Stimulated activated naive CD8-positive, alpha-beta T cell treated with anti-CD3 and anti-CD28 coated beads, Interleukin-15, Interleukin-2, amounts not matched to agents 100 ng/mL and 50 ng/mL, for 24 hours (primary cell): ENCODE results near the gene PPP1R1B.

Experiments used
- H3K27ac Mint-ChIP-seq: one replicate; pipeline ENCODE4 v1.8.0; 2021; ENCODE audit warnings: mild to moderate bottlenecking, mixed read lengths
- H3K27me3 Mint-ChIP-seq: one replicate; pipeline ENCODE4 v1.8.0; 2021; ENCODE audit warnings: mixed read lengths
- H3K36me3 Mint-ChIP-seq: one replicate; pipeline ENCODE4 v1.8.0; 2021; ENCODE audit warnings: low read depth, mixed read lengths
- H3K4me1 Mint-ChIP-seq: one replicate; pipeline ENCODE4 v1.8.0; 2021; ENCODE audit warnings: low read depth, mixed read lengths
- H3K4me3 Mint-ChIP-seq: one replicate; pipeline ENCODE4 v1.8.0; 2021; ENCODE audit warnings: mild to moderate bottlenecking, mixed read lengths
- H3K9me3 Mint-ChIP-seq: one replicate; pipeline ENCODE4 v1.8.0; 2021; ENCODE audit warnings: mixed read lengths

Gene PPP1R1B

DNA sequence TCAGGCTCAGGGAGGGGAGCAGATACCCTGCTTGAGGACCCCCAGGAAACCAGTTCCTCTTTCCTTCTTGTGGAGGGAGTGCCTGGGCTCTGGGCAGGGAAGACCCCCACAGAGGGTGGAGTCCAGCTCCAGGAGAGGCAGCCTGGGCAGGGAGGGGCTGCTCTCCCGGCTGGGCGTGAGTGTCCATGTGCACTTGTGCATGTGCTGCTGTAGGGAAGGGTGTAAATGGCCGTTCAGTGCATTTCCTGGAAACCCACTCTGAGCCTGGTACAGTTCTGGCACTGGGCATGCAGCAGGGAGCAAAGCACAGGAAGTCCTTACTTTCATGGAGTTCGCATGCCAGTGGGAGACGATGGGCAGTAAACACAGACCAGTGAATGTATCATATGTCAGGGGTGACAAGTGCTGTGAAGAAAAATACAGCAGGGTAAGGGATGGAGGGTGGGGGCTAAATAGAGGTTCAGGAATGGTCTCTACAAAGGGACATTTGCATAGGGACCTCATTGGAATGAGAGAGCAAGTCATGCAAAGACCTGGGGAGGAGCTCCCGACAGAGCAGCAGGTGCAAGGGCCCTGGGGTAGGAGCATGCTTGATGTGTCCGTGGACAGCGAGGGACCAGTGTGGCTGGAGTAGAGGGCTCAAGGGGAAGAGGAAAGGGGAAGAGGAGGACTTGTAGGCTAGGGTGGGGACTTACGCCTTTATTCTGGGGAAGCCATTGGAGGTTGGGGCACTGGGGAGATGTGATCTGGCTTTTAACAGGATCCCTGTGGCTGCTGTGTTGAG, 15.7 kb downstream of the PPP1R1B start:
- Mint-ChIP-seq H3K27me3 (no peaks in the 10 kb centered on the region), H3K4me1 (peaks cover 84% of the 10 kb centered on the region)

DNA sequence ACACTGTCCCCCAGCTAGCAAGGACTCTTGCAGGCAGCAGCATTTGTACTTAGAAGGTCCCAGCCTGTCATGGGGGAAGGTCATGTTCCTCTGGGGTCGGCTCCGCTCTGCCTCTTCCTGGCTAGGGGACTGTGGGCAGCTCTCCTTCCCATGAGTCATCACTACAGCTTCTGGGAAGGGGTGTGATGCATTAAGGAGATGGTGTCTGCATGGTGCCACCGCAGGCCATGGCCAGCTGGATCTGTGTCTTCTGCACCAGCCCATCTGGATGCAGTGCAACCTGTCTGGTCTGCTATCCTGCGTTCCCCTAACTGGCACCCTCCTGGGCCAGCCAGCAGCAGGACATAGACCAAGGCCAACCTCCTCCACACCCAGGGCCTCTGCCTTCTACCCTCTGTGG, 16.5 kb downstream of the PPP1R1B start:
- Mint-ChIP-seq H3K36me3 (peaks cover 8% of the 10 kb centered on the region), H3K4me1 (peaks cover 77% of the 10 kb centered on the region), H3K4me3 (no peak overlapping the region), H3K9me3 (no peaks in the 10 kb centered on the region), H3K27me3 (no peaks in the 10 kb centered on the region), H3K27ac (peak overlapping the region; percentile 8)

More for the DNA sequence above, 15.7 kb downstream of the PPP1R1B start:
- peaks cover 8% of the 10 kb centered on the region for H3K36me3 Mint-ChIP-seq
- no peak overlapping the region for H3K4me3 Mint-ChIP-seq
- no peaks in the 10 kb centered on the region for H3K9me3 Mint-ChIP-seq
- peak overlapping the region; percentile 1 for H3K27ac Mint-ChIP-seq

DNA sequence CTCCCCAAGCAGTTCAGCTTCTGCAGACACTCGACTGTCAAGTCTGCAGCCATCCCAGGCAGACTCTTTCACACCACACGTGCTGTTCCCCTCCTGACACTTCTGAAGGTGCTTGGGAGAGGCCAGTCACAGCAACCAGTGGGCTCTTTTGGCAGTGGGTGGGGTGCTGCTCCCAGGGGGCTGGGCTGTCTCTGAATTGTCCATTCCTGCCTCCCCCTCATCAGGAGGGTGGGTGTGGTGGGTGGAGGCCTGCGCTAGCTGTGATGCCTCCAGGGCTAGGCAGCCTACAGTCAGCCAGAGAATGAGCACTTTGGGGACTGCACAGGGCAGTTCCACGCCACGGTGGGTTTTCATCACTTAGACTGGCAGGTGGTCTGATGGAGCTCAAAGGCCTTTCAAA, 20.5 kb downstream of the PPP1R1B start:
- no peak overlapping the region for H3K4me3 Mint-ChIP-seq
- no peaks in the 10 kb centered on the region for H3K27me3 Mint-ChIP-seq
- H3K27ac Mint-ChIP-seq, result no peak overlapping the region

DNA sequence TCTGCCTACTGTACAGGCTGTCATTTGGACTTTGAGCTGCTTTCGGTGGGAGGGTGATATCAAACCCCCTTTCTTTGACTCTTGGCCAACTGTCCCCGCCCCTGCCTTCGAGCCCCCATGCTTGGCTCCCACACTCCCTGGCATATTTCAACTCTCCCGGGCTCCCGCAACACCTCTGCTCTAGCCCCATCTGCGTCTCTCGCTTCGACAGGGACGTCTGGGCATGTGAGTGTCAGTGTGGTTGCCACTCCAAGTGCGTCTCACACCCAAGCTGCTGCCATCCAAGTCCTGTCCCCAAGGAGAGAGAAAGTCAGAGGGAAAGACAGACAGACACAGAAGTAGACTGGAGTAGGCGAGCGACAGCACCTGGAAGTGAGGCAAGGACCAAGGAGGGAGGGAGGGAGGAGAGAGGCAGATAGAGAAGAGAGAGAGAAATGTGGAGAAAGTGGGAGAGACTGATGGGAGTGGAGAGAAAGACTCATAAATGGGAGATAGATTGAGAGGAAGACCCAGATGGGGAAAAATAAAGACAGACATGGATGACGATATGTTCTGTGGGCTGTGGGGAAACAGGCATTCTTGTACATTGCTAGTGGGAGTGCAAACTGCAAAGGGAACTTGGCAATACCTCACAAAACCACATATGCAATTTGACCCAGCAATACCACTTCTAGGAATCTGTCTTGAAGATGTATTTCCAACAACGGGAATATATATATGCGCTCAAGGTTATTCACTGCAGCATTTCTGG, 22.0 kb downstream of the PPP1R1B start:
- peaks cover 52% of the 10 kb centered on the region for H3K4me1 Mint-ChIP-seq
- H3K27me3 Mint-ChIP-seq, result no peaks in the 10 kb centered on the region
- no peaks in the 10 kb centered on the region for H3K9me3 Mint-ChIP-seq
- H3K36me3 Mint-ChIP-seq, result peaks cover 13% of the 10 kb centered on the region
- no peak overlapping the region for H3K4me3 Mint-ChIP-seq
- H3K27ac Mint-ChIP-seq, result no peak overlapping the region

More for the DNA sequence above, 20.5 kb downstream of the PPP1R1B start:
- Mint-ChIP-seq H3K4me1 (peaks cover 62% of the 10 kb centered on the region), H3K9me3 (no peaks in the 10 kb centered on the region), H3K36me3 (peaks cover 13% of the 10 kb centered on the region)

DNA sequence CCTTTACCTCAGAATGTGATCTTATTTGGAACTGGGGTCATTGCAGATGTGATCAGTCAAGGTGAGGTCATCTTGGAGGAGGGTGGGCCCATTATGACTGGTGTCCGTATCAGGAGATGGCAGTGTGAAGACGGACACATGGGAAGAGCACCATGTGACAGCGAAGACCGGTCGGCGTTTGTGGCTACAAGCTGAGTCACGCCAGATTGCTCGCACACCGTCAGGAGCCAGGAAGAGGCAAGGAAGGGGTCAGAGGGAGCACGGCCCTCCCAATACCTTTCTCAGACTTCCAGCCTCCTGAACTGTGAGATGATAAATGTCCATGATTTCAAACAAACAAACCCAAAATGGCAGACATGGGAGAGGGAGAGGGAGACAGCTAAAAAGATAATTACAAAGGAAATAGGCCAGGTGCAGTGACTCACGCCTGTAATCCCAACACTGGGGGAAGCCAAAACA, 23.4 kb downstream of the PPP1R1B start:
- Mint-ChIP-seq H3K4me3 (no peak overlapping the region), H3K36me3 (peaks cover 15% of the 10 kb centered on the region), H3K9me3 (no peaks in the 10 kb centered on the region), H3K4me1 (peaks cover 49% of the 10 kb centered on the region), H3K27ac (no peak overlapping the region), H3K27me3 (no peaks in the 10 kb centered on the region)

DNA sequence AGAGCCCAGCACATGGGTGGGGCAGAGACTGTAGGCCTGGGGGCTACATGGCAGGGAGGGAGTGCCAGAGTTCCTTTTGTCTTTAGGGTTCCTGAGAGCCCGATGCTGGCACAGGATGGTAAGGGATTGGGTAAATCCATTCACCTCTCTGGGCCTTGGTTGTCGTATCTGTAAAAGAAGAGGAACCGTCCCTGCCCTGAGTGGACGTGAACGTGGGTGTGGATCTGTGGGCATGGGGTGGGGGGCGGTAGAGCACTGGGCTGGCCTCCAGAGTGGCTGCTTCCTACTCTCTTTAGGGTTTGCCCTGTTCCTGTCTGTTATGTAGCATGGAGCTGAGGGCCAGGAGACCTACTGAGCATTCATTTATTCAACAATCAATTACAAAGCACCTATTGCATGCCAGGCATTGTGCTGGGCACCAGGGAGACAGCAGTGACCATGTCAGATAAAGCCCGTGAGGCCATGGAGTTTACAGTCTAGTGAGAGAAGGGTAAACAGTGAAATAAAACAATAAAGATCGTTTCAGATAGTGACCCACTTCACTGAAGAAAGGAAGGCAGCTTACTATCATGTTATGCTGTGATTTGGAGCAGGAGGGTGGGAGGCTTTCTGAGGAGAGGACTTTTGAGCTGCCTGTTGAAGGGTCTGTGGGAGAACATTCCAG, 25.3 kb downstream of the PPP1R1B start:
- Mint-ChIP-seq H3K27ac (no peak overlapping the region), H3K36me3 (peaks cover 16% of the 10 kb centered on the region), H3K4me3 (no peak overlapping the region), H3K9me3 (no peaks in the 10 kb centered on the region), H3K27me3 (no peaks in the 10 kb centered on the region), H3K4me1 (peaks cover 43% of the 10 kb centered on the region)

DNA sequence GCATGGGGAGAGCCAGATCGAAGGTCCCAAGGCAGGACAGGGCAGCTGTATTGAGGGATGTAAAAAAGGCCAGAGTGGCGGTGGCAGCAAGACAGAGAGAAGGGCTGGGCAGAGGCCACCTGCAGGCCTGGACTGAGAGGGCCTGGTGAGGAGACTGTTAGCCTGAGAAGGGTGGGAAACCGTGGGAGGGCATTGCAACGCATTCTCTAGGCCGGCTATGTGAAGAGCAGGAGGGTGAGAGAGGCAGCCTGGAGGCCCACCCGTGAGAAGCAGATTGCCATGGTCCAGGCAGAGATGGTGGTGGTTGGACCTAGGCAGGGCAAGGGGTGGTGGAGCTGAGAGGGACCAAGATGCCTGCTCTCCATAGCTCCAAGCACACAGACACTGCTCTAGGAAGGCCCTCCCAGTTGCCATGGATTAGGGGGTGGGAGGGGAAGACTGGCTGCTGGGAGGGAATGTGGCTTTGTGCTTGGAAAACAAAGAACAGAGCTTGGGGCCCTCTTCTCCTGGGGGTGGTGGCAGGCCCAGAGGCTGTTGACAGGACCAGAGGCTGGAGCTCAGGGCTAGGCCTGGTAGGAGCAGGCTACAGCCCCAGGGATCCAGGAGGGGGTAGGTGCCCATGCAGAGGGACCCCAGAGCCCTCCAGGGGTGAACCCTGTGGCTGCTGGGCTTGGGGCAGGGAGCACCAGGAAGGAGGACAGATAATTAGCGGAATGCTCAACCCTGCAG, 26.0 kb downstream of the PPP1R1B start:
- Mint-ChIP-seq H3K9me3 (no peaks in the 10 kb centered on the region), H3K27ac (no peak overlapping the region), H3K27me3 (no peaks in the 10 kb centered on the region), H3K36me3 (peaks cover 16% of the 10 kb centered on the region), H3K4me1 (peaks cover 43% of the 10 kb centered on the region), H3K4me3 (no peak overlapping the region)

DNA sequence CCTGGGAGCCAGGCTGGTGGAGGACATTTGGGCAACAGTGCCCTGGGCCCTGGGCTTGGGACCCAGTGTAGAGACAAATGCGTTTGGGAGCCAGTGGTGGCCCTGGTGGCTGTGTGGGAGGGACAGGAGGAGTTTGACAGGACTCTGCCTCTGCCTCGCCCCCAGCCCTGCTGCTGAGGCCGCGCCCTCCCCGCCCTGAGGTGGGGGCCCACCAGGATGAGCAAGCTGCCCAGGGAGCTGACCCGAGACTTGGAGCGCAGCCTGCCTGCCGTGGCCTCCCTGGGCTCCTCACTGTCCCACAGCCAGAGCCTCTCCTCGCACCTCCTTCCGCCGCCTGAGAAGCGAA, 26.5 kb downstream of the PPP1R1B start:
- Mint-ChIP-seq H3K27ac (no peak overlapping the region), H3K27me3 (no peaks in the 10 kb centered on the region), H3K4me3 (no peak overlapping the region), H3K36me3 (peaks cover 19% of the 10 kb centered on the region), H3K9me3 (no peaks in the 10 kb centered on the region), H3K4me1 (peaks cover 46% of the 10 kb centered on the region)

DNA sequence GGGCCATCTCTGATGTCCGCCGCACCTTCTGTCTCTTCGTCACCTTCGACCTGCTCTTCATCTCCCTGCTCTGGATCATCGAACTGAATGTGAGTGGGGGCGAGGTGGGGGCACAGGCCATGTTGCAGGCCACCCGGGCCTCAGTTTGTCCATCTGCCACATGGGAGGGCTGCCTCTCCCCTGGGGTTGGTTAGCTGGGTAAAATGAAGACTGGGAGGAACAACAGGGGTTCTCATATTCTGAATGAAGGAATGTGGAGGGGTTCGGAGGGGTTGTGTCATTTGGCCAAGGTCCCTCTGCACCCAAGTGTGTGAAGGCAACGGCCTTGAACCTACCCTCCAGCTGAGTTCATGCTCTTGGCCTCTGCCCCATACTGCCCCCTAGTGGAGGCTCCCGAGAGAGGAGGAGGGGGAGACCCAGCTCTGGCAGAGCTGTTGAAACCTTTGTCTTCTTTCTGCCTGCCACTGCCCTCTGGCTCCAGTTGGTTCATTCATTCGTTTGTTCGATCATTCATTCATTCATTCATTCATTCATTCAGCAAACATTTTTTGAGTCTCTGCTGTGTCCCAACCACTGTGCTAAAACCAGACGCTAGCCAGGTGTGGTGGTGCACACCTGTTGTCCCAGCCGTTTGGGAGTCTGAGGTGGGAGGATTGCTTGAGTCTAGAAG, 27.0 kb downstream of the PPP1R1B start:
- Mint-ChIP-seq H3K36me3 (peaks cover 19% of the 10 kb centered on the region), H3K27me3 (no peaks in the 10 kb centered on the region), H3K9me3 (no peaks in the 10 kb centered on the region), H3K27ac (no peak overlapping the region), H3K4me3 (no peak overlapping the region), H3K4me1 (peaks cover 47% of the 10 kb centered on the region)

DNA sequence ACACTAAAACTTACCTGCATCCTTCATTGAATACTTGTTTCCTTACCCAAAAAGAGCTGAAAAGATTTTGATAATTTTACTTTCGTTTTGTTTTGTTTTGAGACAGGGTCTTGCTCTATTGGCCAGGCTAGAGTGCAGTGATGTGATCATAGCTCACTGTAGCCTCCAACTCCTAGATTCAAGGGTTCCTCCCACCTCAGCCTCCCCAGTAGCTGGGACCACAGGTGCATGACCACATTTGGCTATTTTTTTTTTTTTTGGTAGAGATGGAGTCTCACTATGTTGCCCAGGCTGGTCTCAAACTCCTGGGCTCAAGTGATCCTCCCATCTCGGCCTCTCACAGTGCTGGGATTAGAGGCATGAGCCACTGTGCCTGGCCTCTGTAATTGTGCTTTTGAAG, 28.4 kb downstream of the PPP1R1B start:
- peaks cover 53% of the 10 kb centered on the region for H3K4me1 Mint-ChIP-seq

DNA sequence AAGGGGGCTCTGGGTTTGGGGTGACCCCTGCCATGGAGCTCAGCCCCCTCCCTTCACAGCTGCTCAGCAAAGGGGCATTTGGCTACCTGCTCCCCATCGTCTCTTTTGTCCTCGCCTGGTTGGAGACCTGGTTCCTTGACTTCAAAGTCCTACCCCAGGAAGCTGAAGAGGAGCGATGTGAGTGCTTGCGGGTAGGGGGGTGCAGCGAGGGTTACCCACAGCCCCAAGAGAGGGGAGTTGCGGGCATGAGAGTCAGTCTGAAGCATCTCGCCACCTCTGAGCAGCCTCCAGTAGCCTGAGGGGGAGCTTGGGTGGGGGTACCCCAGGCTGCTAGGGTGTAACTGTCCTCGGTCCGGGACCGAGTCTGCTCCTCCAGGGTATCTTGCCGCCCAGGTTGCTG, 31.6 kb downstream of the PPP1R1B start:
- Mint-ChIP-seq H3K36me3 (peaks cover 20% of the 10 kb centered on the region), H3K4me1 (peaks cover 41% of the 10 kb centered on the region), H3K27ac (no peak overlapping the region), H3K9me3 (no peaks in the 10 kb centered on the region), H3K4me3 (no peak overlapping the region), H3K27me3 (no peaks in the 10 kb centered on the region)

More for the DNA sequence above, 28.4 kb downstream of the PPP1R1B start:
- Mint-ChIP-seq H3K36me3 (peaks cover 17% of the 10 kb centered on the region), H3K27me3 (no peaks in the 10 kb centered on the region), H3K4me3 (no peak overlapping the region), H3K27ac (no peak overlapping the region), H3K9me3 (no peaks in the 10 kb centered on the region)

DNA sequence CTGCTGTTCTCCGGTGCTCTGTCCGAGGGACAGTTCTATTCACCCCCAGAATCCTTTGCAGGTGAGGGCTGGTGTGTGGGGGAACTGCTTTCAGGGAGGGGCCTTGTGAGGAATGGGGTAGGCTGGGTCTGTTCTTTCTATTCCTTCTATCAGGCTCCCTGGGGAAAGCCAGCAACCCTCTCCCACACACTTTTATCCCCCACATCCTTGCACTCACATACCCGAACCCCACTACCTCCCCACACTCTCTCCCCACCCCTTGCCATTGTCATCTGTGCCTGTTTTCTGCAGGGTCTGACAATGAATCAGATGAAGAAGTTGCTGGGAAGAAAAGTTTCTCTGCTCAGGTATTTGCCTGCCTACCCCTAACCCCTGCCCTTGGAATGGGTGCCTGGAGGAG, 32.0 kb downstream of the PPP1R1B start:
- H3K4me3 Mint-ChIP-seq, result no peak overlapping the region
- H3K9me3 Mint-ChIP-seq, result no peaks in the 10 kb centered on the region
- peaks cover 20% of the 10 kb centered on the region for H3K36me3 Mint-ChIP-seq
- peaks cover 39% of the 10 kb centered on the region for H3K4me1 Mint-ChIP-seq
- H3K27ac Mint-ChIP-seq, result no peak overlapping the region
- H3K27me3 Mint-ChIP-seq, result no peaks in the 10 kb centered on the region

DNA sequence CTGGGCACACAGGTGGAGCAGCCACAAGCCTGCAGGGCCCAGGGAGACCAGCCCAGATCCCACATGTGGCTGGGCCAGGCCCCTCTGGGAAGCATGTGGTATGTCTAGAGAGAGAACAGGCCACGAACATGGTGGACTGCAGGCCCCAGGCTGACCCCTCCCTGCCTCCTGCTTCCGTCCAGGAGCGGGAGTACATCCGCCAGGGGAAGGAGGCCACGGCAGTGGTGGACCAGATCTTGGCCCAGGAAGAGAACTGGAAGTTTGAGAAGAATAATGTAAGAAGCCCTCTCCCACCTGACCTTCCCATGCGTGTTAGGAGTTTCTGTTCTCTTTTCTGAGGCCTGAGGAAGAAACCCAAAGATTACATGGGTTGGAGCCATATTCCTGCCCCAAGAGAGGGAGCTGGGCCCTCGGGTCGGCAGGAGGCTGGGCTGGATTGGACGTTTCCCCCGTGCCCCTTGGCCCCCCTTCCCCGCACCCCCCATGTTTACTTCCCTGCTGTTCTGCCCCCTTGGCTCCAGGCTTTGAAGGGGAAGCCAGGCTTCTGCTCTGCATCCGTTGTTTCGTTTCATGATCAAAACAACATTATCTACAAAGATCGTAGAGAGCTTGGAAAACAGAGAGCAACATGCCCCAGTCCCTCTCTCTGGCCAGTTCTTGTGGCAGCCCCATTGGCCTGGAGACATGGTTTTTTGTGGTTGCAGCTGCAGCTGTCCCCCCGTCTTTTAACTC, 32.7 kb downstream of the PPP1R1B start:
- Mint-ChIP-seq H3K4me1 (peaks cover 35% of the 10 kb centered on the region), H3K27ac (no peak overlapping the region), H3K4me3 (no peak overlapping the region), H3K27me3 (no peaks in the 10 kb centered on the region), H3K9me3 (no peaks in the 10 kb centered on the region), H3K36me3 (peaks cover 20% of the 10 kb centered on the region)

DNA sequence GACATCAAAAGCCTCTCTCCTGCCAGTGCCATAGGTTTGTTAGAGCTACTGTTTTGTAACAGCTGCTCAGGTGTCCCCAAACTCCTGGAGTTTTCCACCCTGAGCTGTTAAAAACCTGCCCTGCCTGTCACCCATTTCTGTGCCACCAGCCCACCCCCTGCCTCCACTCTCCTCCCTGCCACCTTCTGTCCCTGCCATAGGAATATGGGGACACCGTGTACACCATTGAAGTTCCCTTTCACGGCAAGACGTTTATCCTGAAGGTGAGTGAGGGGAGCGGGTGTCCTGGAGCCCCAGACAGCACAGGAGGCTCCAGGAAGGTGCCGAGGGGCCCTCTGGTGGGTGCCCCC, 33.2 kb downstream of the PPP1R1B start:
- H3K27me3 Mint-ChIP-seq, result no peaks in the 10 kb centered on the region
- H3K36me3 Mint-ChIP-seq, result peaks cover 16% of the 10 kb centered on the region
- H3K4me3 Mint-ChIP-seq, result no peak overlapping the region
- no peaks in the 10 kb centered on the region for H3K9me3 Mint-ChIP-seq
- no peak overlapping the region for H3K27ac Mint-ChIP-seq
- H3K4me1 Mint-ChIP-seq, result peaks cover 31% of the 10 kb centered on the region
